Occipital lobe (tissue), 3 donors: ENCODE measurements around the gene HOXA9. TPM values are rescaled to one million over a fixed set of nuclear protein-coding genes. Genes with fewer than 3 reads are reported as not detected.

Source experiments
- DNase-seq: peaks from one replicate; lab custom pipeline; 2025; lab: John Stamatoyannopoulos, UW
- small RNA-seq: library from RNA; depleted of rRNA; stranded (forward); fragments of <200 nt; gene quantifications from one replicate; pipeline ENCODE3, GENCODE V24; 2014
- total RNA-seq: library from RNA; depleted of rRNA; stranded (reverse); fragments of >200 nt; gene quantifications from one replicate; pipeline ENCODE4 v1.2.3, GENCODE V29; 2014

HOXA9 gene
- total RNA-seq, 1 donor from 2014 or later, result not detected

DNA sequence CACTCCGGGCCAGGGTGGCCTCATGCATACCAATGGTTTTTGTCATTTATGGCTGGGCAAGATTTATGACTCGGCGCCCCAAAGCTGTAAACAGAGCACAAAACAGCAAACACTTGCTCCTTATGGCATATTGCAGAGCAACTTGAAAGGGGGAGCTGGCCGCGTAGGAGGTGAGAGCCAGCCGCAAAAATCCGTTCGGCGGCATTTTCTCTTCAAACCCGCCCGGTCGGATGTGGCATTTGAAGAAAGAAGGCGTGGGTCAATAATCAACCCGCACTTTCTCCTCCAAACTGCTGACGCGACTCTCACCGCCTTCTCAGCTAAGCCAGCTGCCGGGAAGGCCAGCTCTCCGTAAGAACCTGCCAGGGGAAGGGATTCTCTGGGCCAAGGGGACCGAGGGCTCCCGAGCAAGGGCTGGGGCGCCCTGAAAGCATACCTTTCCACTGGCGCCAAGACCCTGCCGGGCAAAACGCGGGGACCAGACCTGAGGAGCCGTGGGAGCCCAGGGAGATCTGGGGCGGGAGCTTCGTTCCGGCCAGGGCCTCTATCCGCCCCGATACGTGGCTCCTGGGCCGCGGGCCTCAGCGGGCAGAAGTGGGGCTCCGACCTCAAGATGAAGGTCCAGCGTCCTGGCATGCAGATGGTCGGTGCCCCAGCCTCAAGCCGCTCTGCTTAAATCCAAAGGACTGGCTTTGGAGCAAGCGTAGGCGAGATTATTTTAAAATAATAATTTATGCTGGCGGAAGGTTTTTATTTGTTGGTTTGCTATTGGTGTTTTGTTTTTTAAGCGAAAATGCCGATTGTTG, 49.9 kb downstream of the HOXA9 start:
- DNase-seq, result no peak

DNA sequence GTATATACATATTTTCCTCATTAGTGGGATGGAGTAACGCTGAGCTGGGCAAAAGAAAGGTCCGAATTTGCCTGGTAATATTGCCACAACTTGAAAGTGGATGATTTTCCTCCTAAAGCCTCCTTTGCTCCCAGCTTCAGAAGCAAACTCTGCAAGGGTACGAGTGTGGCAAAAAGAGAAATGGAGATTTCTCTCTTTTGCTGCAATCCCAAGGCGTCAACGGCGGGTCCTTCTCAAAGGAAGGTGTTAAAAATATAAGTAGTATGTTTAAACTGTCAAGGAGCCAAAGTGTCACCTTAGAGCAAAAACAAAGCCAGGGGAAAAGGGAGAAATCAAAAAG, 50.5 kb downstream of the HOXA9 start:
- no peak for DNase-seq

DNA sequence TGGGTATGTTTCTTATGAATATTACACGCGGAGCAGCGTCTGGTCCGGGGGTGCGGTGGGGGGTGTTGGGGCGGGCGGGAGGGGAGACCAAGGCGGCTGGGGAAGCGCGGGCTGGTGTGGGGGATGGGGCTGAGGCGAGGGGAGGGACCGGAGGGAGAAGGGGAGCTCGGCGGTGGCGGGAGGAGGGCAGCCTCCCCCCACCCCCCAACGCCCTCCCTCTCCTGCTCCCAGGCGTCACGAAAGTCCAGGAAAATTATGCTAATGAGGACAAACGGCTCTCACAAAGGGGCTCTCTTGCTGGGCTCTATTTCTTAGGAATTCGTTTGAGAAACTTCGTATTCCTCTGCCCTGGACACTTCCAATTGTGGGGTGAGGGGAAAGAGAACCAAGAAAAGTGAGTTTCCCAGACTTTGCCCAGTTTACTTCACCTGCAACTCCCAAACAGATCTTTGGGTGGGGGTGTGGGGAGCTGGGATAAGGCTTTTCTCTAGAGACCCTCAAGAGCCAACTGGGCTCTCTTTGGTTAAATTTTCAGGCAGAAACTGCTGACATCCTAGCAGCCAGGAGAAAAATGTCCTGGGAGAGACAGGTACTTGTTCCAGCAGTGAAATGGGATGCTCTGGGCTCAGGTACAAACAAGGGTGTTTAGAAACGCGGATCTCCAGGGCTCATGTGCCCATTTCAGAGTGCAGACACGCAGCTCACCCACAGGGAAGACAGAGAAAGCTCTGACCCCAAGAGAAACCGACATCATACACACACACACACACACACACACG, 51.2 kb downstream of the HOXA9 start:
- DNase-seq, result no peak

DNA sequence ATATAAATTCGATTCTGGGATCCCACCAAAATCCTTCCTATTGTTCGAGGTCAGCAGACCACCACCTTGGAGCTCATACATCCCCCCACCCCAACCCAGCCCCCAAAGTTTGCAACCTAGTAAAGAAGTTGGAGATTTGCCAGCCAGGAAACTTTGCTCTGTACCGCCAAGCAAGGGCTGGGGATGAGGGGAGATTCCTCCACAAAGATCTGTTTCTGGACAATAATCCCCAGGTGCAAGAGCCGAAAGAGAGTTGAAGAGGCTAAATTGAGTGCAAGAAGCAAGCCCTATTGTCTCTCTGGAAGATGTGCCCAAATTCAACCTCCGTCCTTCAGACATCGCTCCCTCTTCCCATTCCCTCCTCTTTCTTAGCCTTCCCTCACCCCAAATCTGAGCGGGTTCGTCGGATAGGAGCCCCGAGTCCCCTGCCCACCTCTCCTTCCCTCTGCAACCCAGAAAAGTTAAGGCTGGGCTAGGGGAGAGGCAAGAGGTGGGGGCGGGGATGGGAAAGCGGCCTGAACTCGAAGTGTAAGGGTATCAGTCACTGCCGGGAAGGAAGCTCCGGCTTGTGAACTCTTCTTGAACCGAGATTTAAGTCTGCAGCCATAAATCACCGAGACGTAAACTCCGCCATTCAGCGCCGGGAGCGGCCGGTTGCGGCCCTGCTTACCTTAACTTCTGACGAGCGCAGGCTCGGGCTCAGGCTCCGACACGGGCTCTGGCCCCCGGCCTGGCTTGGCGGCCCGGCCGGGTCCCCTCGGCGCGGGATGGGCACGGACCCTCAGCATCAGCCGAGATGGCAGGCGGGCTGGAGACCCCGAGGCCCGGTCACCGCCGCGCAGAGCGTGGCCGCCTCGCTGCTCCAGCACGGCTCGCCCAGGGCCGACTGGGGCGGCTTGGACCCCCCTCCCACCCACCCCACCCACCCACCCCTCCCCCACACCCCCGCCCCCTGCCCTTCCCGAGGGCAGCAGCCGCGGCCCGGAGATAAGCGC, 52.1 kb downstream of the HOXA9 start:
- no peak for DNase-seq

Small RNA genes within 50 kb of the gene (small RNA-seq; reads per million reads assigned to genes)
- gene AC004080.5, result not detected
- not detected for gene RF02140
- not detected for gene RF02141

Other genes starting within 250 kb of the HOXA9 start
- gene HOXA1, start 69.5 kb downstream of the HOXA9 start, total RNA-seq, result not detected
- not detected for gene HOXA2, start 62.9 kb downstream of the HOXA9 start, total RNA-seq
- gene HOXA4, start 34.8 kb downstream of the HOXA9 start, total RNA-seq, result not detected
- not detected for gene HOXA5, start 21.9 kb downstream of the HOXA9 start, total RNA-seq
- gene HOXA6, start 17.8 kb downstream of the HOXA9 start, total RNA-seq, result not detected
- gene HOXA3, start 13.0 kb downstream of the HOXA9 start, total RNA-seq, result not detected
- not detected for gene HOXA7, start 8.9 kb downstream of the HOXA9 start, total RNA-seq
- gene HOXA10, start 8.8 kb upstream of the HOXA9 start, total RNA-seq, result not detected
- gene HOXA11, start 19.7 kb upstream of the HOXA9 start, total RNA-seq, result not detected
- not detected for gene HOXA13, start 34.6 kb upstream of the HOXA9 start, total RNA-seq
- gene EVX1, start 77.3 kb upstream of the HOXA9 start, total RNA-seq, result not detected